ENCODE measurements around the gene GHRHR.

GHRHR gene

GRCh38 chr7:30983914-30984247 is 20.1 kb downstream of the GHRHR start:
- no peaks in the 10 kb centered on the region for H3K79me2 ChIP-seq (ENCODE audit: insufficient read depth, low read length)
- TF ChIP-seq EZH2 (IDR thresholded peaks at IDR 0.05; ENCODE audit: borderline replicate concordance, low read depth, low read length, severe bottlenecking) (no peak), CTCF (IDR thresholded peaks at IDR 0.05; ENCODE audit: borderline replicate concordance, extremely low read depth, low read length, poor library complexity, severe bottlenecking) (no peak)
- no peak overlapping the region for H3K27ac ChIP-seq (ENCODE audit: low read length)
- 0 out of 2 replicates have a peak, but pooled peaks cover 3% of the 10 kb centered on the region for H4K20me1 ChIP-seq (ENCODE audit: insufficient read depth, low read length)
- no peak overlapping the region for H3K4me2 ChIP-seq (ENCODE audit: insufficient read depth, low read length)
- no peak overlapping the region for H2AFZ ChIP-seq (ENCODE audit: low read depth, low read length)
- DNase-seq, result no peak
- H3K27me3 ChIP-seq (ENCODE audit: insufficient read depth, low read length, poor library complexity), result no peaks in the 10 kb centered on the region
- no peak overlapping the region for H3K4me3 ChIP-seq (ENCODE audit: low read depth in 1 of 2, low read length in 2 of 2)
- H3K9ac ChIP-seq (ENCODE audit: low read depth, low read length), result no peak overlapping the region
- peak; percentile 37; the same call in 2 of the 3 replicates for ATAC-seq (ENCODE audit: insufficient read depth, low read depth)
- no peaks in the 10 kb centered on the region for H3K4me1 ChIP-seq (ENCODE audit: insufficient read depth, low read length)
- H3K36me3 ChIP-seq (ENCODE audit: insufficient read depth, low read length), result no peaks in the 10 kb centered on the region
- no peaks in the 10 kb centered on the region for H3K9me3 ChIP-seq (ENCODE audit: insufficient read depth, low read length, severe bottlenecking)

GRCh38 chr7:30984359-30985107 is 20.8 kb downstream of the GHRHR start:
- TF ChIP-seq CTCF (IDR thresholded peaks at IDR 0.05; ENCODE audit: borderline replicate concordance, extremely low read depth, low read length, poor library complexity, severe bottlenecking), result no peak
- no peak for TF ChIP-seq EZH2 (IDR thresholded peaks at IDR 0.05; ENCODE audit: borderline replicate concordance, low read depth, low read length, severe bottlenecking)
- no peaks in the 10 kb centered on the region for H3K4me1 ChIP-seq (ENCODE audit: insufficient read depth, low read length)
- no peak overlapping the region for H3K27ac ChIP-seq (ENCODE audit: low read length)
- no peaks in the 10 kb centered on the region for H3K27me3 ChIP-seq (ENCODE audit: insufficient read depth, low read length, poor library complexity)
- H3K9me3 ChIP-seq (ENCODE audit: insufficient read depth, low read length, severe bottlenecking), result no peaks in the 10 kb centered on the region
- no peaks in the 10 kb centered on the region for H3K36me3 ChIP-seq (ENCODE audit: insufficient read depth, low read length)
- no peak overlapping the region for H2AFZ ChIP-seq (ENCODE audit: low read depth, low read length)
- H4K20me1 ChIP-seq (ENCODE audit: insufficient read depth, low read length), result peaks cover 4% of the 10 kb centered on the region; the same call in 1 of the 2 replicates
- no peak overlapping the region for H3K4me3 ChIP-seq (ENCODE audit: low read depth in 1 of 2, low read length in 2 of 2)
- DNase-seq (no peak), ATAC-seq (ENCODE audit: insufficient read depth, low read depth) (no peak)
- H3K79me2 ChIP-seq (ENCODE audit: insufficient read depth, low read length), result no peaks in the 10 kb centered on the region
- H3K4me2 ChIP-seq (ENCODE audit: insufficient read depth, low read length), result no peak overlapping the region
- no peak overlapping the region for H3K9ac ChIP-seq (ENCODE audit: low read depth, low read length)

GRCh38 chr7:30985756-30986155 is 22.0 kb downstream of the GHRHR start:
- no peaks in the 10 kb centered on the region for H3K79me2 ChIP-seq (ENCODE audit: insufficient read depth, low read length)
- no peak for ATAC-seq (ENCODE audit: insufficient read depth, low read depth)
- peaks cover 5% of the 10 kb centered on the region; the same call in 1 of the 2 replicates for H4K20me1 ChIP-seq (ENCODE audit: insufficient read depth, low read length)
- no peak overlapping the region for H3K9ac ChIP-seq (ENCODE audit: low read depth, low read length)
- H3K9me3 ChIP-seq (ENCODE audit: insufficient read depth, low read length, severe bottlenecking), result no peaks in the 10 kb centered on the region
- DNase-seq, result no peak
- no peak overlapping the region for H3K27ac ChIP-seq (ENCODE audit: low read length)
- no peaks in the 10 kb centered on the region for H3K27me3 ChIP-seq (ENCODE audit: insufficient read depth, low read length, poor library complexity)
- H3K4me1 ChIP-seq (ENCODE audit: insufficient read depth, low read length), result no peaks in the 10 kb centered on the region
- no peak overlapping the region for H3K4me3 ChIP-seq (ENCODE audit: low read depth in 1 of 2, low read length in 2 of 2)
- no peak overlapping the region for H2AFZ ChIP-seq (ENCODE audit: low read depth, low read length)
- no peak overlapping the region for H3K4me2 ChIP-seq (ENCODE audit: insufficient read depth, low read length)
- TF ChIP-seq CTCF (IDR thresholded peaks at IDR 0.05; ENCODE audit: borderline replicate concordance, extremely low read depth, low read length, poor library complexity, severe bottlenecking) (no peak), EZH2 (IDR thresholded peaks at IDR 0.05; ENCODE audit: borderline replicate concordance, low read depth, low read length, severe bottlenecking) (no peak)
- no peaks in the 10 kb centered on the region for H3K36me3 ChIP-seq (ENCODE audit: insufficient read depth, low read length)
